Measurements from ENCODE around the gene VPS13D.
"Not testable (repeated sequence)": the region's sequence is repeated elsewhere in the genome, so short reads cannot be mapped to it uniquely, and the experiment has no call there.

VPS13D gene

DNA sequence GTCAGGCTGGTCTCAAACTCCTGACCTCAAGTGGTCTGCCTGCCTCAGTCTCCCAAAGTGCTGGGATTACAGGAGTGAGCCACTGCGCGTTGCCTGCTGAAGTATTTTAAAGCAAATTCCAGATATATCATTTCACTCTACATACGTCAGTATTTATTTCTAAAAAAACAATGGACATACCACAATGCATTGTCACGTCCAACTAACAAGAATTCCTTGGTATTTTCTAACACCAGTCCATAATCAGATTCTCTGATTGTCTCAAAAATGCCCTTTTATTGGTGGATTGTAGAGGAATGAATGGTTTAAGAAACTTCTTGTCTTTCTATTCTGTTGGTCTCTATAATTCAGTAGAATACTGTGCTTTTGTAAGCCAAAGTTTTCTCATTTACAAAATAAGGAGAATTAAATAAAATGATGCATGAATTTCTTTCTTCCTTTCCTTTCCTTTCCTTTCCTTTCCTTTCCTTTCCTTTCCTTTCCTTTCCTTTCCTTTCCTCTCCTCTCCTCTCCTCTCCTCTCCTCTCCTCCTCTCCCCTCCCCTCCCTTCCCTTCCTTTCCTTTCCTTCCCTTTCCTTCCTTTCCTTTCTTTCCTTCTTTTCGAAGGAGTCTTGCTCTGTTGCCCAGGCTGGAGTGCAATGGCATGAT lies 55.8 kb downstream of the VPS13D start:
- DNase-seq (ENCODE audit: low read depth): no peak

GRCh38 chr1:12287869-12288268 lies 58.0 kb downstream of the VPS13D start:
- no peak for DNase-seq (ENCODE audit: low read depth)

GRCh38 chr1:12290828-12291227 lies 61.0 kb downstream of the VPS13D start:
- no peak for DNase-seq (ENCODE audit: low read depth)

DNA sequence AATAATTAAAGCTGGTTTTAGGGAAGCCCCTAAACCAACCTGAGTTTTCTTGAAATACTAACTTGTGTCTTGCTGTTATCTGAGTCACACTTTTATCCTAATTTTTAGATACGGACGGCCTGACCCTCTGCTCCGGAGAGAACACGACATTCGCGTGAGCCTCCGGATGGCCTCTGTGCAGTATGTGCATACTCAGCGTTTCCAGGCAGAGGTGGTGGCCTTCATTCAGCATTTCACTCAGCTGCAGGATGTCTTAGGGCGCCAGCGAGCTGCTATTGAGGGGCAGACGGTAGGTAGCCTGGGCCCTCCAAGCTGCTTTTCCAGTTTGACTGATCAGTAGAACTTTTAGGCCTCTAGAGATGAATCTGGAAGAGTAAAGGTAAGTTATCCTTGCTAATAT lies 63.6 kb downstream of the VPS13D start:
- DNase-seq (ENCODE audit: low read depth): no peak

- DNase-seq (ENCODE audit: low read depth): no peak
These were observed 64.2 kb downstream of the VPS13D start for GRCh38 chr1:12294076-12294475.

DNA sequence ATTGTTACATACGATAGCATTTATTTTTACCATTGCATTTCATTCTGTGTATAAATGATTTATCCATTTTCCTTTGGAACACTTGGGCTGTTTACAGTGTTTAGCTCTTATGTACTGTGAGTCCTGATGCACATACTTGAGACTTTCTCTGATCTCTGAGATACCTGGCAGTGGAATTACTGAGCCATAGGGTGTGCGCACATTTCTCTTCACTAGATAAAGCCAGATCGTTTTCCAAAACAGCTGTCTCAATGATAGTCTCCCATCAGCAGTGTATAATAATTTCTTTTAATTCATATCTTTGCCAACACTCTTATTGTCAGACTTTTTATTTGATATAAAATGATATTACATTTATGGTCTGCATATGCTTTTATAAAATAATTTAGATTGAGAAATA lies 66.2 kb downstream of the VPS13D start:
- no peak for DNase-seq (ENCODE audit: low read depth)

GRCh38 chr1:12296623-12297022 lies 66.8 kb downstream of the VPS13D start:
- peak; percentile 39 for DNase-seq (ENCODE audit: low read depth)

GRCh38 chr1:12300706-12301105 lies 70.9 kb downstream of the VPS13D start:
- DNase-seq (ENCODE audit: low read depth): no peak

- no peak for DNase-seq (ENCODE audit: low read depth)
These were observed 71.8 kb downstream of the VPS13D start for GRCh38 chr1:12301518-12302237.

DNA sequence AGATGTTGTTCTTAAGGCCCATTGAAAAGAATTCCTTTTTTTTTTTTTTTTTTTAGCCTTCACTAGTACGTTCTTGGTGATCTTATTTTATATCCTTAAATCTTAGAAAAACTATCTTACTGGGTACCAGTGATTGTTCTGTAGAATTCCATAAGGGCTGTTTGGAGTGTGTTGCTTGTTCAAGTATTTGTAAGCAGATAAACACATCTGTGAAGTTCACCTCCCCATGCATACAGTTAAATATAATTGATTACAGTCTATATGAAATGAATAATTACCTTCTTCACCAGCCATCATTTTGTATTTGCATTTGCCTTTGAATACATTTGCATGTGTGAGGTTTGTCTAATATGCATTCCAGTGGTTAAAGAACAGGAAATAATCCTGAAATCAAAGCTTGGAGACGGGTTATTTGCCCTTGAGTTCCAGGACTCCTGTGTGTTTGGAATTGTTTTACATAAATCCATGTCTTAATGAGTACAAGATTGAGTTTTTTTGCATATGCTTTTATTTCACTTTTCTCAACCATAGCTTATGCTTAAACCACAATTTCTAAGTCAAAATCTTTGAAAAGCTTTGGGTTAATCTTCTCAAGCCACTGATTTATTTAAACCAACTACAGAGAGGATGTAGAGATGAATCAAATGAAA lies 73.1 kb downstream of the VPS13D start:
- no peak for DNase-seq (ENCODE audit: low read depth)

GRCh38 chr1:12305377-12305776 lies 75.5 kb downstream of the VPS13D start:
- DNase-seq (ENCODE audit: low read depth): no peak

GRCh38 chr1:12309783-12310742 lies 80.2 kb downstream of the VPS13D start:
- no peak for DNase-seq (ENCODE audit: low read depth)

DNA sequence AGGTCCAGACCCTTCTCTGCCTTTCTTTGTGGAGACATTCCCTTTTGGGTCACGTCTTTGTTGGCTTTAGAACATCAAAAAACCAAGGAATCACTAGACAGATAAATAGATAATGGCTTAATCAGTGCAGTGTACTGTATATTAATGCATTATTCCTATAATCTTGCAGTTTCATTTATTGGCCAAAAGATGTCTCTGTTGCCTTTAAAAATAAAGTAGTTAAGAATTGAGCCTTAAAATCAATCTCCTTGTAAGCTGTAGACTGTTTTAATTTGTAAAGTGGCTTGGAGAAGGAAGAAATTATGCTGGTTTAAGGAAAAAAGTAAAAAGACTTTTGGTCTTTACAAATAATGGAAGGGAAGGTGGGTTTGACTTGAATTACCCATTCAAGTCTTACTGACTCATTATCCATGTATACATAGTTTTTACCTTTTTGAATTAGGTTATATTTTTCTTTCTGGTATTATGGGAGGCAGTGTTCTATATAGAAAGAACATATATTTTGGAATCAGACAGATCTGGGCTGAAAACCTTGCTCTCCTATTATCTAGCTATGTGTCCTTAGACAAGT lies 84.6 kb downstream of the VPS13D start:
- DNase-seq (ENCODE audit: low read depth): no peak

DNA sequence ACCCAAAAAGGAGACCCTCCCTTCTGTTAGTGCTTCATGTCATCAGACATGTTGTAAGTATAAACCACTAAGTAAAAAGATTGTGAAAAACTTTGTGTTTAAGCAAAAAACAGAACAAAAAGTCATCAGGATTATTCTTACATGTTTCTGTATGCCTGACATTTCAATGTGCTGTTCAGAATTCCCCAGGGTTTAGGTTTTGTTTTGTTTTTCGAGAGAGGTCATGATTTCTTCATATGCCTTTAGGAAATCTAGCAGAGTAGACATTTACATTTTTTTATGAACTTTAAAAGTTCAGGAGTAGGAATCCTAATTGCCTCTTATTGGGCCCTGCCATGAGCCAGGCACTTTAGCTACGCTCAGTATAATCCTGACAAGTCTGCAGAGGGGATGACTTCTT lies 85.3 kb downstream of the VPS13D start:
- no peak for DNase-seq (ENCODE audit: low read depth)

DNA sequence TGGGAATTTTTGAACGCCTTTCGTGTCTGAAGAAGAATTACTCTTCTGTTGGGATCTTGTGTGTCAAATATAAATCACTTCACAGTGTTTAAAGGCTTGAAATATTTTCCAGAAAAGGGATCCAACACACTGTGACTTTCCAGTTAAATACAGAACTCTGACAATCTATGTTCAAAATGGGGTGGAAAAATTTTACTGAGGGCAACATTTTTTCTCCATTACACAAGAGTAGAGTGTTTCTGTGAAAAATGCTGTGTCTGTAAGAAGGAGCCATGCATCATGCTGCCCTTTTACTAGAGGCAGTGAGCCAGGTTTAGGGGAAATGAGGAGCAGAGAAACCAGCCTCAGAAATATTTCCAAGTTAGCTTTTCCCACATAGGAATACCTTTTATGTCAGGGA lies 86.5 kb downstream of the VPS13D start:
- peak; percentile 45 for DNase-seq (ENCODE audit: low read depth)

DNA sequence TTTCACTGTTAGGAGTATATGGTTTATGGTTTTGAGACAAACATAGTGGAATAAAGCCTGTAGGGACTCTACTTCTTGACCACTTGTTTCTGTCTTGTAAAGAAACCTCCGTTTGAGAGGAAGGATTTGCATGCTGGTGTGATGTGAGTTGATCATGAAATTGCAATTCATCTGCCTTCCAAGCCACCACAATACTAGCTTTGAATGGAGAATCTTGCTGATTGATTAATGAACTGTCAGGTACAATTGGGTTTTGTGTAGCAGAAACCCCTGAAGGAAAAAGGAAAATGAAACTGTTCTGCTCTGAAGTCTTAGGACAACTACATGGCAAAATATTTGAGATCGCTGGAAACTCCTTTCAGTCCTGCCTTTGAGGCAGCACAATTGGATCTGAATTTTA lies 90.7 kb downstream of the VPS13D start:
- DNase-seq (ENCODE audit: low read depth): no peak

GRCh38 chr1:12324423-12324822 lies 94.6 kb downstream of the VPS13D start:
- no peak for DNase-seq (ENCODE audit: low read depth)

DNA sequence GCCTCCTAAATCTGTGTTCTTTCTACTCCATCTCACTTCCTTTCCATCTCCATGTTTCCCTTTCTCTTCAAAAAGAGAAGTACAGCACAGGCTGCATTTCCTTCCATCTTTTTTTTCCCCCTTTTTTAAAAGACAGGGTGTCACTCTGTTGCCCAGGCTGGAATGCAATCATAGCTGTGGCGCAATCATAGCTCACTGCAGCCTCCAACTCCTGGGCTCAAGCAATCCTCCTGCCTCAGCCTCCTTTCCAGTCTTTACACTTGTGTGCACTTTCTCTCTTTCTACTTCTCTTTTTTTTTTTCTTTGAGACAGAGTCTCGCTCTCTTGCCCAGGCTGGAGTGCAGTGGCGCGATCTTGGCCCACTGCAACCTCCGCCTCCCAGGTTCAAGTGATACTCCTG lies 95.1 kb downstream of the VPS13D start:
- DNase-seq (ENCODE audit: low read depth): not testable (repeated sequence)

DNA sequence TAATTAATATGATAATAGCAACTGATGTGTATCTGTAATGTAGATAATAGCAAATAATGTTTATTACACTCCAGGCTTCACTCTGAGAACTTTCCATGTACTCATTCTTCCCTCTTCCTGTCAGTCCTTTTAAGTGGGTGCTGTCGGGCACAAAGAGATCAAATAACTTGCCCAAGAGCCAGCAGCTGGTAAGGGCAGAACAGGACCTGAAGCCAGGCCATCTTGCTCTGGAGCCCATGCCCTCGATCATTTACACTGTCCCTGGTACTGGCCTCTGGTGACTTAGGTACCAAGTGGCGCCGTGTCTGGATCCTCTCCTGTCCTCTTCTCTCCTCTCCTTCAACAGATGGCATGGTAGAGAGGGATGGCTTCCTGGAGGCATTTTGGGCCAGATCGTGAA lies 97.2 kb downstream of the VPS13D start:
- DNase-seq (ENCODE audit: low read depth): no peak

- DNase-seq (ENCODE audit: low read depth): no peak
These were observed 97.7 kb downstream of the VPS13D start for GRCh38 chr1:12327566-12327965.

DNA sequence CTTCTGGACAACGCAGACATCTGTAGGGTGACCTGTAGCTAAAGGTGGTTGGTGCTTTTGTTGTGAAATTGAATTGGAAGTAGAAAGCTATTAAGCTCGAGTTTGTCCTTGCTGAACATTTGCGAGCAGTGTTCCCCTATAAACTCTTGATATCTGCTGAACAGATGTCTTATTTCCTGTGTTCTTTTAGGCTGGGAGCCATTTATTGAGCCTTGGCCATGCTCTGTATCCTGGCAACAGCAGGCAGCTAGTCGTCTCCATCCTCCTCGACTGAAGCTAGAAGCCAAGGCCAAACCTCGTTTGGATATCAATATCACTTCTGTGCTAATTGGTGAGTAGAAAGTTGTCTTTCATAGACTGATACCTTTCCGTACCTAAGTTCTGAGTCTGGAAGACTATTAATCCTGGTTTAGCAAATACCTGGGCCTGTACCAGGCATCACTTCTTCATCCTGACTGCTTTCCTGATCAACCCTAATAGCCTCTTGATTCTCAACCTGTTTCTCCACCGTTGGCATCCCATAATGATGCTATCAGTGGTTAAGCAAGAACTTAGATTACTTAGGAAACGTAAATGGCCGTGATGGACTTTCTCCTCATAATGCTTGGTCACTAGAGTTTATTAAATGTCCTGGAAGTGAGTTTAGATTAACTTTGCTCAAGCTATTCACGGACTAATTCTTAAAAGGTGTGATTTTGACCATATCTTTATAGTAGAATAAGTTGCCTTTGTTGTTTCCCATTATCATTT lies 103.4 kb downstream of the VPS13D start:
- no peak for DNase-seq (ENCODE audit: low read depth)
